HEK293 (cell line): ENCODE results near the gene EPHX1.

Experiments
- CTCF ChIA-PET: fragments of 350-600 bp; formaldehyde crosslinking; extraction: SDS; loops from one replicate; lab custom pipeline; 2021; ENCODE audit warnings: antibody characterized with exemption; lab: Yijun Ruan, JAX
- POLR2A ChIA-PET: fragments of 300-600 bp; formaldehyde crosslinking; extraction: SDS; loops from one replicate; lab custom pipeline; 2020; ENCODE audit warnings: antibody characterized with exemption, inconsistent platforms; lab: Yijun Ruan, JAX
- H3K27ac ChIP-seq: fragments of 200-500 bp; sonication (Bioruptor generic); 2 replicates; pipeline ENCODE4 v1.5.1; 2014; ENCODE audit warnings: low read depth, low read length, control low read depth, inconsistent platforms; ENCODE audit errors: extremely low read depth
- H3K36me3 ChIP-seq, 2 experiments: fragments of 200-500 bp in 1 of 2; sonication (Bioruptor generic) in 1 of 2; 1 replicate in 1 of 2; 2 replicates in 1 of 2; pipeline ENCODE4 v1.5.1; 2014 to 2017; ENCODE audit warnings: inconsistent platforms in 2 of 2, low read length in 2 of 2; ENCODE audit not compliant: control insufficient read depth in 2 of 2, insufficient read depth in 1 of 2
- H3K4me1 ChIP-seq: fragments of 200-500 bp; sonication (Bioruptor generic); 2 replicates; pipeline ENCODE4 v1.5.1; 2014; ENCODE audit warnings: mild to moderate bottlenecking, low read length, inconsistent platforms; ENCODE audit not compliant: control insufficient read depth, insufficient read depth
- H3K4me3 ChIP-seq: 2 replicates; pipeline ENCODE4 v1.5.1; 2011; ENCODE audit warnings: low read depth, mild to moderate bottlenecking, control low read depth, low read length, moderate library complexity
- H3K9me3 ChIP-seq: fragments of 200-500 bp; sonication (Bioruptor generic); 2 replicates; pipeline ENCODE4 v1.5.1; 2014; ENCODE audit warnings: low read depth, low read length, inconsistent platforms; ENCODE audit not compliant: control insufficient read depth, insufficient read depth
- BCL11B ChIP-seq: fragments of 450-650 bp; formaldehyde crosslinking; IDR thresholded peaks from 2 replicates; pipeline ENCODE4 v1.5.1; 2016; ENCODE audit warnings: low read depth, missing biosample characterization, missing genetic modification characterization
- EGR2 ChIP-seq: fragments of 450-650 bp; formaldehyde crosslinking; IDR thresholded peaks from 2 replicates; pipeline ENCODE4 v1.5.1; 2016; ENCODE audit warnings: low read depth, missing biosample characterization, missing genetic modification characterization
- GLIS1 ChIP-seq: fragments of 450-650 bp; formaldehyde crosslinking; IDR thresholded peaks from 2 replicates; pipeline ENCODE4 v1.5.1; 2016; ENCODE audit warnings: missing biosample characterization, missing genetic modification characterization
- GLIS2 ChIP-seq: fragments of 450-650 bp; formaldehyde crosslinking; IDR thresholded peaks from 2 replicates; pipeline ENCODE4 v1.5.1; 2016; ENCODE audit warnings: missing biosample characterization, missing genetic modification characterization
- KLF10 ChIP-seq: fragments of 450-650 bp; IDR thresholded peaks from 2 replicates; pipeline ENCODE4 v1.5.1; 2018; ENCODE audit warnings: missing biosample characterization, mild to moderate bottlenecking, missing genetic modification characterization
- MZF1 ChIP-seq: fragments of 450-650 bp; formaldehyde crosslinking; IDR thresholded peaks from 2 replicates; pipeline ENCODE4 v1.5.1; 2017; ENCODE audit warnings: missing biosample characterization, missing genetic modification characterization, borderline replicate concordance
- REPIN1 ChIP-seq: fragments of 450-650 bp; formaldehyde crosslinking; IDR thresholded peaks from 2 replicates; pipeline ENCODE4 v1.5.1; 2017; ENCODE audit warnings: missing biosample characterization, missing genetic modification characterization, low read depth
- ZFHX2 ChIP-seq: fragments of 450-650 bp; formaldehyde crosslinking; conservative IDR thresholded peaks from 2 replicates; pipeline ENCODE4 v1.5.1; 2016; ENCODE audit warnings: missing biosample characterization, missing genetic modification characterization
- ZFP41 ChIP-seq: fragments of 450-650 bp; formaldehyde crosslinking; IDR thresholded peaks from 2 replicates; pipeline ENCODE4 v1.5.1; 2016; ENCODE audit warnings: missing biosample characterization, missing genetic modification characterization, borderline replicate concordance
- ZNF114 ChIP-seq: fragments of 450-650 bp; formaldehyde crosslinking; IDR thresholded peaks from 2 replicates; pipeline ENCODE4 v1.5.0; 2017; ENCODE audit warnings: missing biosample characterization, missing genetic modification characterization
- ZNF157 ChIP-seq: fragments of 450-650 bp; formaldehyde crosslinking; IDR thresholded peaks from 2 replicates; pipeline ENCODE4 v1.5.1; 2016; ENCODE audit warnings: missing biosample characterization, missing genetic modification characterization
- ZNF202 ChIP-seq: fragments of 450-650 bp; formaldehyde crosslinking; IDR thresholded peaks from 2 replicates; pipeline ENCODE4 v1.5.1; 2016; ENCODE audit warnings: missing biosample characterization, missing genetic modification characterization, borderline replicate concordance
- ZNF324 ChIP-seq: fragments of 450-650 bp; formaldehyde crosslinking; IDR thresholded peaks from 2 replicates; pipeline ENCODE4 v1.5.1; 2016; ENCODE audit warnings: missing biosample characterization, missing genetic modification characterization
- ZNF341 ChIP-seq: fragments of 450-650 bp; formaldehyde crosslinking; IDR thresholded peaks from 2 replicates; pipeline ENCODE4; 2016; ENCODE audit warnings: low read depth, missing biosample characterization, missing genetic modification characterization
- ZNF391 ChIP-seq: fragments of 450-650 bp; formaldehyde crosslinking; IDR thresholded peaks from 2 replicates; pipeline ENCODE4 v1.5.1; 2016; ENCODE audit warnings: low read depth, missing biosample characterization, missing genetic modification characterization, borderline replicate concordance
- ZNF510 ChIP-seq: fragments of 450-650 bp; formaldehyde crosslinking; IDR thresholded peaks from 2 replicates; pipeline ENCODE4 v1.5.1; 2018; ENCODE audit warnings: mild to moderate bottlenecking, missing genetic modification characterization, missing biosample characterization; ENCODE audit not compliant: insufficient replicate concordance
- ZNF521 ChIP-seq: fragments of 450-650 bp; formaldehyde crosslinking; IDR thresholded peaks from 2 replicates; pipeline ENCODE4 v1.5.1; 2017; ENCODE audit warnings: missing biosample characterization, mild to moderate bottlenecking, missing genetic modification characterization
- ZNF529 ChIP-seq: fragments of 450-650 bp; formaldehyde crosslinking; IDR thresholded peaks from 2 replicates; pipeline ENCODE4 v1.5.1; 2017; ENCODE audit warnings: missing genetic modification characterization, missing biosample characterization; ENCODE audit not compliant: insufficient replicate concordance
- ZNF558 ChIP-seq: fragments of 450-650 bp; formaldehyde crosslinking; IDR thresholded peaks from 2 replicates; pipeline ENCODE4 v1.5.1; 2016; ENCODE audit warnings: missing biosample characterization, missing genetic modification characterization
- ZNF600 ChIP-seq: fragments of 450-650 bp; formaldehyde crosslinking; IDR thresholded peaks from 2 replicates; pipeline ENCODE4 v1.5.1; 2016; ENCODE audit warnings: missing biosample characterization, missing genetic modification characterization
- ZNF660 ChIP-seq: fragments of 450-650 bp; IDR thresholded peaks from 2 replicates; pipeline ENCODE4 v1.5.1; 2018; ENCODE audit warnings: missing biosample characterization, mild to moderate bottlenecking, missing genetic modification characterization
- ZNF843 ChIP-seq: fragments of 450-650 bp; formaldehyde crosslinking; IDR thresholded peaks from 2 replicates; pipeline ENCODE4 v1.5.1; 2016; ENCODE audit warnings: missing biosample characterization, missing genetic modification characterization
- TF ChIP-seq, protein P1 (sequence below): fragments of 450-650 bp; formaldehyde crosslinking; IDR thresholded peaks from 2 replicates; pipeline ENCODE4 v1.5.1; 2016; ENCODE audit warnings: missing biosample characterization, missing genetic modification characterization
- TF ChIP-seq, protein P2 (sequence below): fragments of 450-650 bp; formaldehyde crosslinking; IDR thresholded peaks from 2 replicates; pipeline ENCODE4 v1.5.1; 2016; ENCODE audit warnings: missing biosample characterization, missing genetic modification characterization, borderline replicate concordance

The EPHX1 gene

GRCh38 chr1:225772848-225773247 is 37.1 kb upstream of the EPHX1 start:
- Histone ChIP-seq H3K36me3 (no peaks in the 10 kb centered on the region), H3K4me1 (peaks cover 6% of the 10 kb centered on the region; the same call in 1 of the 2 replicates), H3K9me3 (no peaks in the 10 kb centered on the region), H3K27ac (no peak overlapping the region), H3K4me3 (no peak overlapping the region)
- 0 out of 2 replicates have a peak, but pooled peaks have one; percentile 34 for TF ChIP-seq REPIN1 (tag by site-specific recombination)
- no peak for TF ChIP-seq ZNF202
- POLR2A ChIA-PET: interaction anchor here (0.8 to 5.0 kb wide), 11 partner anchors 10 to 292 kb away, joined by 3 to 41 read pairs (median 4); partner anchors contain the start of genes ENAH and EPHX1
- CTCF ChIA-PET: interaction anchor here (0.6 to 25.5 kb wide), 77 partner anchors 8 to 292 kb away, joined by 3 to 567 read pairs (median 5); partner anchors contain the start of genes ENAH and EPHX1

GRCh38 chr1:225774281-225775147 is 35.4 kb upstream of the EPHX1 start:
- H3K9me3 ChIP-seq: no peaks in the 10 kb centered on the region
- H3K36me3 ChIP-seq: peaks cover 0 to 4% of the 10 kb centered on the region in 2 experiments; a peak in 1 of 3 replicates
- TF ChIP-seq GLIS2 (no peak), ZNF660 (no peak), EGR2 (0 out of 2 replicates have a peak, but pooled peaks have one; percentile 31), ZNF391 (no peak), ZFHX2 (tag by site-specific recombination) (peak; percentile 34; the same call in 1 of the 2 replicates), ZNF529 (tag by site-specific recombination) (no peak), ZFP41 (tag by site-specific recombination) (no peak), KLF10 (tag by site-specific recombination) (no peak), ZNF114 (tag by site-specific recombination) (no peak), ZNF521 (tag by site-specific recombination) (no peak), BCL11B (tag by site-specific recombination) (no peak), MZF1 (tag by site-specific recombination) (0 out of 2 replicates have a peak, but pooled peaks have one; percentile 17), ZNF600 (tag by site-specific recombination) (no peak)
- TF ChIP-seq, protein P1, sequence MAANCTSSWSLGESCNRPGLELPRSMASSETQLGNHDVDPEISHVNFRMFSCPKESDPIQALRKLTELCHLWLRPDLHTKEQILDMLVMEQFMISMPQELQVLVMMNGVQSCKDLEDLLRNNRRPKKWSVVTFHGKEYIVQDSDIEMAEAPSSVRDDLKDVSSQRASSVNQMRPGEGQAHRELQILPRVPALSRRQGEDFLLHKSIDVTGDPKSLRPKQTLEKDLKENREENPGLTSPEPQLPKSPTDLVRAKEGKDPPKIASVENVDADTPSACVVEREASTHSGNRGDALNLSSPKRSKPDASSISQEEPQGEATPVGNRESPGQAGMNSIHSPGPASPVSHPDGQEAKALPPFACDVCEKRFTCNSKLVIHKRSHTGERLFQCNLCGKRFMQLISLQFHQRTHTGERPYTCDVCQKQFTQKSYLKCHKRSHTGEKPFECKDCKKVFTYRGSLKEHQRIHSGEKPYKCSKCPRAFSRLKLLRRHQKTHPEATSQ (tag by site-specific recombination): peak; percentile 97
- POLR2A ChIA-PET: interaction anchor here (0.5 to 1.1 kb wide), 3 partner anchors 27 to 137 kb away, joined by 3 to 4 read pairs (median 3); no protein-coding TSS in a partner anchor
- CTCF ChIA-PET: interaction anchor here (0.5 to 25.5 kb wide), 18 partner anchors 12 to 435 kb away, joined by 3 to 567 read pairs (median 8); partner anchors contain the start of gene EPHX1
- no peak overlapping the region for H3K27ac ChIP-seq
- no peak overlapping the region for H3K4me3 ChIP-seq
- peaks cover 9% of the 10 kb centered on the region for H3K4me1 ChIP-seq

GRCh38 chr1:225776294-225776693 is 33.6 kb upstream of the EPHX1 start:
- ChIA-PET CTCF (interaction anchor here (0.5 to 25.5 kb wide), 12 partner anchors 8 to 295 kb away, joined by 3 to 567 read pairs (median 4); partner anchors contain the start of gene EPHX1), POLR2A (interaction anchor here (1.0 to 2.3 kb wide), 2 partner anchors 35 to 123 kb away, joined by 3 to 46 read pairs; partner anchors contain the start of genes ENAH and EPHX1)
- H3K4me1 ChIP-seq: peaks cover 12% of the 10 kb centered on the region
- H3K27ac ChIP-seq: no peak overlapping the region
- H3K36me3 ChIP-seq: peaks cover 10 to 15% of the 10 kb centered on the region in 2 experiments; a peak in 2 of 3 replicates
- no peaks in the 10 kb centered on the region for H3K9me3 ChIP-seq
- no peak overlapping the region for H3K4me3 ChIP-seq
- TF ChIP-seq GLIS1 (tag by site-specific recombination): no peak
- no peak for TF ChIP-seq ZNF510 (tag by site-specific recombination)
- no peak for TF ChIP-seq ZNF341
- TF ChIP-seq ZNF324 (tag by site-specific recombination): no peak
- TF ChIP-seq, protein P2, sequence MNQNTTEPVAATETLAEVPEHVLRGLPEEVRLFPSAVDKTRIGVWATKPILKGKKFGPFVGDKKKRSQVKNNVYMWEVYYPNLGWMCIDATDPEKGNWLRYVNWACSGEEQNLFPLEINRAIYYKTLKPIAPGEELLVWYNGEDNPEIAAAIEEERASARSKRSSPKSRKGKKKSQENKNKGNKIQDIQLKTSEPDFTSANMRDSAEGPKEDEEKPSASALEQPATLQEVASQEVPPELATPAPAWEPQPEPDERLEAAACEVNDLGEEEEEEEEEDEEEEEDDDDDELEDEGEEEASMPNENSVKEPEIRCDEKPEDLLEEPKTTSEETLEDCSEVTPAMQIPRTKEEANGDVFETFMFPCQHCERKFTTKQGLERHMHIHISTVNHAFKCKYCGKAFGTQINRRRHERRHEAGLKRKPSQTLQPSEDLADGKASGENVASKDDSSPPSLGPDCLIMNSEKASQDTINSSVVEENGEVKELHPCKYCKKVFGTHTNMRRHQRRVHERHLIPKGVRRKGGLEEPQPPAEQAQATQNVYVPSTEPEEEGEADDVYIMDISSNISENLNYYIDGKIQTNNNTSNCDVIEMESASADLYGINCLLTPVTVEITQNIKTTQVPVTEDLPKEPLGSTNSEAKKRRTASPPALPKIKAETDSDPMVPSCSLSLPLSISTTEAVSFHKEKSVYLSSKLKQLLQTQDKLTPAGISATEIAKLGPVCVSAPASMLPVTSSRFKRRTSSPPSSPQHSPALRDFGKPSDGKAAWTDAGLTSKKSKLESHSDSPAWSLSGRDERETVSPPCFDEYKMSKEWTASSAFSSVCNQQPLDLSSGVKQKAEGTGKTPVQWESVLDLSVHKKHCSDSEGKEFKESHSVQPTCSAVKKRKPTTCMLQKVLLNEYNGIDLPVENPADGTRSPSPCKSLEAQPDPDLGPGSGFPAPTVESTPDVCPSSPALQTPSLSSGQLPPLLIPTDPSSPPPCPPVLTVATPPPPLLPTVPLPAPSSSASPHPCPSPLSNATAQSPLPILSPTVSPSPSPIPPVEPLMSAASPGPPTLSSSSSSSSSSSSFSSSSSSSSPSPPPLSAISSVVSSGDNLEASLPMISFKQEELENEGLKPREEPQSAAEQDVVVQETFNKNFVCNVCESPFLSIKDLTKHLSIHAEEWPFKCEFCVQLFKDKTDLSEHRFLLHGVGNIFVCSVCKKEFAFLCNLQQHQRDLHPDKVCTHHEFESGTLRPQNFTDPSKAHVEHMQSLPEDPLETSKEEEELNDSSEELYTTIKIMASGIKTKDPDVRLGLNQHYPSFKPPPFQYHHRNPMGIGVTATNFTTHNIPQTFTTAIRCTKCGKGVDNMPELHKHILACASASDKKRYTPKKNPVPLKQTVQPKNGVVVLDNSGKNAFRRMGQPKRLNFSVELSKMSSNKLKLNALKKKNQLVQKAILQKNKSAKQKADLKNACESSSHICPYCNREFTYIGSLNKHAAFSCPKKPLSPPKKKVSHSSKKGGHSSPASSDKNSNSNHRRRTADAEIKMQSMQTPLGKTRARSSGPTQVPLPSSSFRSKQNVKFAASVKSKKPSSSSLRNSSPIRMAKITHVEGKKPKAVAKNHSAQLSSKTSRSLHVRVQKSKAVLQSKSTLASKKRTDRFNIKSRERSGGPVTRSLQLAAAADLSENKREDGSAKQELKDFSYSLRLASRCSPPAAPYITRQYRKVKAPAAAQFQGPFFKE: no peak
- TF ChIP-seq ZNF558 (tag by site-specific recombination): no peak
- TF ChIP-seq ZNF157 (tag by site-specific recombination): no peak
- no peak for TF ChIP-seq ZNF843 (tag by site-specific recombination)
